HepG2 (cell line): ENCODE measurements around the gene MRPL14. TPM values are rescaled to one million over a fixed set of nuclear protein-coding genes. Genes with fewer than 3 reads are reported as not detected.

Experiments used
- AGO1 ChIP-seq: fragments of 200-400 bp; formaldehyde crosslinking; IDR thresholded peaks from 2 replicates; pipeline ENCODE4 v1.6.1; 2017; ENCODE audit warnings: mild to moderate bottlenecking, low read depth, low read length, moderate library complexity; ENCODE audit not compliant: poor library complexity, severe bottlenecking
- HDAC6 ChIP-seq: fragments of 200-600 bp; sonication (generic); IDR thresholded peaks from 2 replicates; pipeline ENCODE4 v1.7.0; 2017; ENCODE audit warnings: mild to moderate bottlenecking, antibody characterized with exemption, low read length, low read depth
- HOXA5 ChIP-seq: sonication (generic); formaldehyde crosslinking; IDR thresholded peaks from 2 replicates; pipeline ENCODE4 v1.4.0; 2020; ENCODE audit warnings: missing genetic modification reagents
- KDM1A ChIP-seq: IDR thresholded peaks from 2 replicates; pipeline ENCODE4 v1.6.1; 2016; ENCODE audit warnings: missing compliant biosample characterization
- MAFK ChIP-seq, 2 experiments: IDR thresholded peaks in 1 of 2; conservative IDR thresholded peaks in 1 of 2; 2 replicates each; pipeline ENCODE4 v1.6.1; 2011; ENCODE audit warnings: improper control_type of control experiment in 2 of 2, low read length in 2 of 2
- PHF5A ChIP-seq: IDR thresholded peaks from one replicate; pipeline ENCODE4 v1.6.1; 2018; ENCODE audit warnings: low read depth, missing genetic modification reagents; ENCODE audit not compliant: unreplicated experiment
- REST ChIP-seq, 2 experiments: IDR thresholded peaks; 2 replicates each; pipeline ENCODE4 v1.6.1; 2011 to 2012; ENCODE audit warnings: low read length in 2 of 2, borderline replicate concordance in 1 of 2, low read depth in 1 of 2, mild to moderate bottlenecking in 1 of 2, moderate library complexity in 1 of 2
- RNF2 ChIP-seq: fragments of 450-650 bp; conservative IDR thresholded peaks from 2 replicates; pipeline ENCODE4 v1.6.1; 2016; ENCODE audit warnings: low read depth
- SMAD3 ChIP-seq: sonication (generic); formaldehyde crosslinking; IDR thresholded peaks from 2 replicates; pipeline ENCODE4 v1.4.0; 2020; ENCODE audit warnings: missing genetic modification reagents
- TAF1 ChIP-seq: sonication (generic); formaldehyde crosslinking; IDR thresholded peaks from 2 replicates; pipeline ENCODE4 v1.4.0; 2020; ENCODE audit warnings: missing genetic modification reagents
- TEAD3 ChIP-seq: optimal IDR thresholded peaks from 2 replicates; pipeline ENCODE3; 2016; ENCODE audit warnings: borderline replicate concordance
- ZFP36L1 ChIP-seq: sonication (generic); formaldehyde crosslinking; IDR thresholded peaks from 2 replicates; pipeline ENCODE4 v1.8.0; 2022; ENCODE audit warnings: mild to moderate bottlenecking, missing genetic modification reagents, moderate library complexity
- ZKSCAN1 ChIP-seq: fragments of 150-350 bp; IDR thresholded peaks from 2 replicates; pipeline ENCODE4 v1.6.1; 2014; ENCODE audit warnings: low read length
- ZNF121 ChIP-seq: sonication (generic); formaldehyde crosslinking; IDR thresholded peaks from 2 replicates; pipeline ENCODE4 v1.5.0; 2020; ENCODE audit warnings: mild to moderate bottlenecking, missing genetic modification reagents
- ZNF256 ChIP-seq: sonication (generic); formaldehyde crosslinking; conservative IDR thresholded peaks from 2 replicates; pipeline ENCODE4 v1.4.0; 2020; ENCODE audit warnings: missing genetic modification reagents
- ZNF292 ChIP-seq: sonication (generic); formaldehyde crosslinking; IDR thresholded peaks from 2 replicates; pipeline ENCODE4 v1.8.1; 2022; ENCODE audit warnings: mild to moderate bottlenecking, low read depth, missing genetic modification reagents, borderline replicate concordance
- ZNF770 ChIP-seq: sonication (generic); formaldehyde crosslinking; IDR thresholded peaks from 2 replicates; pipeline ENCODE4 v1.5.0; 2020; ENCODE audit warnings: mild to moderate bottlenecking, missing genetic modification reagents
- polyA plus RNA-seq, 8 experiments: library from polyadenylated mRNA; depleted of rRNA in 3 of 8; stranded (reverse) in 7 of 8; unstranded in 1 of 8; fragments of >200 nt; fragmentation: Illumina TruSeq in 4 of 8; extraction: Trizol in 4 of 8; gene quantifications; 2 replicates each; pipeline versions ENCODE4 v1.2.1 to v1.2.3, GENCODE V29; 2011 to 2016; ENCODE audit warnings: low read depth in 4 of 8, missing spikeins in 1 of 8, mixed read lengths in 1 of 8; ENCODE audit not compliant: insufficient read depth in 1 of 8
- total RNA-seq, 5 experiments: library from RNA; depleted of rRNA; stranded (reverse); fragments of >200 nt; fragmentation: Illumina TruSeq; extraction: Trizol; gene quantifications; 2 replicates each; pipeline ENCODE4 v1.2.3, GENCODE V29; 2016; ENCODE audit warnings: low read depth in 1 of 5
- TF ChIP-seq, protein P1 (sequence below): sonication (generic); formaldehyde crosslinking; IDR thresholded peaks from 2 replicates; pipeline ENCODE4 v1.4.0; 2020; ENCODE audit warnings: missing genetic modification reagents
- TF ChIP-seq, protein P2 (sequence below), 2 experiments: sonication (generic) in 1 of 2; formaldehyde crosslinking in 1 of 2; IDR thresholded peaks; 2 replicates each; pipeline versions ENCODE4 v1.4.0 to v1.6.1; 2018 to 2020; ENCODE audit warnings: missing genetic modification reagents in 2 of 2, borderline replicate concordance in 1 of 2, low read depth in 1 of 2, mild to moderate bottlenecking in 1 of 2, missing biosample characterization in 1 of 2

MRPL14 gene
- total and polyA plus RNA-seq, 2 of the 13 experiments (the other 11 are each of a cell fraction or from before 2014, with no cell fraction given), result 157 to 178 TPM

- TF ChIP-seq REST (IDR thresholded peaks at IDR 0.05; ENCODE audit: borderline replicate concordance in 1 of 2, low read depth in 1 of 2, low read length in 2 of 2) (no peak), RNF2 (no peak), TEAD3 (CRISPR knock-in tag) (peak; percentile 41), HDAC6 (no peak), HOXA5 (CRISPR knock-in tag) (no peak), ZFP36L1 (CRISPR knock-in tag) (no peak), AGO1 (no peak), TAF1 (CRISPR knock-in tag) (0 out of 2 replicates have a peak, but pooled peaks have one; percentile 15), MAFK (conservative IDR thresholded peaks at IDR 0.05 in 1 of 2, IDR thresholded peaks at IDR 0.05 in 1 of 2; ENCODE audit: low read length in 2 of 2) (no peak), ZNF292 (CRISPR knock-in tag) (no peak), SMAD3 (no peak), ZKSCAN1 (no peak), ZNF256 (CRISPR knock-in tag) (no peak), PHF5A (CRISPR knock-in tag) (no peak), ZNF770 (CRISPR knock-in tag) (peak; percentile 63), ZNF121 (CRISPR knock-in tag) (peak; percentile 60), KDM1A (no peak)
- TF ChIP-seq, protein P1, sequence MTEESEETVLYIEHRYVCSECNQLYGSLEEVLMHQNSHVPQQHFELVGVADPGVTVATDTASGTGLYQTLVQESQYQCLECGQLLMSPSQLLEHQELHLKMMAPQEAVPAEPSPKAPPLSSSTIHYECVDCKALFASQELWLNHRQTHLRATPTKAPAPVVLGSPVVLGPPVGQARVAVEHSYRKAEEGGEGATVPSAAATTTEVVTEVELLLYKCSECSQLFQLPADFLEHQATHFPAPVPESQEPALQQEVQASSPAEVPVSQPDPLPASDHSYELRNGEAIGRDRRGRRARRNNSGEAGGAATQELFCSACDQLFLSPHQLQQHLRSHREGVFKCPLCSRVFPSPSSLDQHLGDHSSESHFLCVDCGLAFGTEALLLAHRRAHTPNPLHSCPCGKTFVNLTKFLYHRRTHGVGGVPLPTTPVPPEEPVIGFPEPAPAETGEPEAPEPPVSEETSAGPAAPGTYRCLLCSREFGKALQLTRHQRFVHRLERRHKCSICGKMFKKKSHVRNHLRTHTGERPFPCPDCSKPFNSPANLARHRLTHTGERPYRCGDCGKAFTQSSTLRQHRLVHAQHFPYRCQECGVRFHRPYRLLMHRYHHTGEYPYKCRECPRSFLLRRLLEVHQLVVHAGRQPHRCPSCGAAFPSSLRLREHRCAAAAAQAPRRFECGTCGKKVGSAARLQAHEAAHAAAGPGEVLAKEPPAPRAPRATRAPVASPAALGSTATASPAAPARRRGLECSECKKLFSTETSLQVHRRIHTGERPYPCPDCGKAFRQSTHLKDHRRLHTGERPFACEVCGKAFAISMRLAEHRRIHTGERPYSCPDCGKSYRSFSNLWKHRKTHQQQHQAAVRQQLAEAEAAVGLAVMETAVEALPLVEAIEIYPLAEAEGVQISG (CRISPR knock-in tag), result 0 out of 2 replicates have a peak, but pooled peaks have one; percentile 21
- TF ChIP-seq, protein P2, sequence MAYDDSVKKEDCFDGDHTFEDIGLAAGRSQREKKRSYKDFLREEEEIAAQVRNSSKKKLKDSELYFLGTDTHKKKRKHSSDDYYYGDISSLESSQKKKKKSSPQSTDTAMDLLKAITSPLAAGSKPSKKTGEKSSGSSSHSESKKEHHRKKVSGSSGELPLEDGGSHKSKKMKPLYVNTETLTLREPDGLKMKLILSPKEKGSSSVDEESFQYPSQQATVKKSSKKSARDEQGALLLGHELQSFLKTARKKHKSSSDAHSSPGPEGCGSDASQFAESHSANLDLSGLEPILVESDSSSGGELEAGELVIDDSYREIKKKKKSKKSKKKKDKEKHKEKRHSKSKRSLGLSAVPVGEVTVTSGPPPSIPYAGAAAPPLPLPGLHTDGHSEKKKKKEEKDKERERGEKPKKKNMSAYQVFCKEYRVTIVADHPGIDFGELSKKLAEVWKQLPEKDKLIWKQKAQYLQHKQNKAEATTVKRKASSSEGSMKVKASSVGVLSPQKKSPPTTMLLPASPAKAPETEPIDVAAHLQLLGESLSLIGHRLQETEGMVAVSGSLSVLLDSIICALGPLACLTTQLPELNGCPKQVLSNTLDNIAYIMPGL (CRISPR knock-in tag; IDR thresholded peaks at IDR 0.05; ENCODE audit: borderline replicate concordance in 1 of 2, low read depth in 1 of 2), result no peak
Observed at GRCh38 chr6:44117397-44118128, 9.7 kb downstream of the MRPL14 start (continued).
